ENCODE results near the gene TNNI3K. TPM values are rescaled to one million over a fixed set of nuclear protein-coding genes. Genes with fewer than 3 reads are reported as not detected.

The TNNI3K gene
- total and polyA plus RNA-seq, 10 of the 15 experiments (the other 5 are each of a cell fraction or from before 2014, with no cell fraction given): 0.14 to 1.6 (median 0.44) TPM; not detected in 4

DNA sequence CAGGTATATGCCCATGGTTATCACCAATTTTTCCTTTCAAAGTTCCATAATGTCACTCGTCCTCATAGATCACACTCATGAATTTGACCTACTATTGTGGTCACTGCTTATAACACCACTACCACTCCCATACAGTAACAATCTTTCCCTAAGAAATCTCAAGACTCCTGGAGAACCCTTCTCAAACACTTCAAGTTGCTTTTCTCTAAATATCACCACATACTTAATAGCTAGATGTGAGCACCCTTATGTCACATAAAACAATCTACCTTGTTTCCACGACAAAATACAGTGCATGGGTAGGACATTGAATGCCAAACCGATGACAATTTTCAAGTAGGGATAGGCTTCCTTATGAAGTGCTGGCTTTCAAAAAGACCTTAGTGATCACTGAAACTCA is 172.7 kb downstream of the TNNI3K start:
- no peaks in the 10 kb centered on the region for H3K9me3 ChIP-seq (replicated peaks; ENCODE audit: control insufficient read depth, insufficient read depth, low read length)
- H3K27ac ChIP-seq (ENCODE audit: control insufficient read depth, insufficient read depth): no peak overlapping the region
- no TSS peak for BruUV-seq (replicated peaks)
- ATAC-seq (no peak), FAIRE-seq (no peak), DNase-seq (ENCODE audit: low read depth, low spot score) (no peak)
- ChIA-PET CTCF (no interaction called here), POLR2A (no interaction called here), SMC1A (ENCODE audit: uncharacterized antibody, unreplicated experiment) (interaction anchor here (0.7 kb wide), 1 partner anchor 18 kb away, joined by 3 read pairs; no protein-coding TSS in a partner anchor), RAD21 (ENCODE audit: unreplicated experiment) (no interaction called here)
- no peaks in the 10 kb centered on the region for H3K79me2 ChIP-seq (ENCODE audit: control insufficient read depth, insufficient read depth, low read length)
- H3K27me3 ChIP-seq (replicated peaks in 1 of 2; ENCODE audit: control insufficient read depth in 2 of 2, insufficient read depth in 2 of 2, low read length in 1 of 2): no peaks in the 10 kb centered on the region
- H3K36me3 ChIP-seq (ENCODE audit: control insufficient read depth in 2 of 2, insufficient read depth in 2 of 2, low read length in 1 of 2): no peaks in the 10 kb centered on the region
- no peaks in the 10 kb centered on the region for H3K4me1 ChIP-seq (ENCODE audit: control insufficient read depth, insufficient read depth, low read length)
- no peak overlapping the region for H3K4me2 ChIP-seq (ENCODE audit: control insufficient read depth, insufficient read depth)
- in situ Hi-C loops (cut with MboI): no loop called here
- WGBS (ENCODE audit: insufficient coverage, insufficient replicate concordance, low lambda C conversion rate, missing lambda C conversion rate): 16% methylated on average over 3 of the region's 3 CpGs
- no peak overlapping the region for H3K9ac ChIP-seq (ENCODE audit: control insufficient read depth, insufficient read depth, low read length)
- intact Hi-C loops (cut with micrococcal nuclease; ENCODE audit: unreplicated experiment): no loop called here
- H3K4me3 ChIP-seq: no peak overlapping the region
- H4K20me1 ChIP-seq (ENCODE audit: control insufficient read depth, insufficient read depth): no peaks in the 10 kb centered on the region
- no peak overlapping the region for H2AFZ ChIP-seq (ENCODE audit: control insufficient read depth, low read depth, low read length)
- TF ChIP-seq PML (IDR thresholded peaks at IDR 0.05; ENCODE audit: low read length) (no peak), RUNX3 (IDR thresholded peaks at IDR 0.05; ENCODE audit: low read length) (no peak), SP1 (IDR thresholded peaks at IDR 0.05; ENCODE audit: low read depth, low read length) (no peak), RAD51 (IDR thresholded peaks at IDR 0.05) (no peak), CBX3 (IDR thresholded peaks at IDR 0.05; ENCODE audit: borderline replicate concordance, low read depth) (no peak), WRNIP1 (IDR thresholded peaks at IDR 0.05; ENCODE audit: borderline replicate concordance, low read depth, low read length) (no peak), NFYB (IDR thresholded peaks at IDR 0.05; ENCODE audit: insufficient read depth, low read depth, low read length) (no peak), KDM1A (IDR thresholded peaks at IDR 0.05; ENCODE audit: borderline replicate concordance) (no peak)
- TF ChIP-seq, protein P1, sequence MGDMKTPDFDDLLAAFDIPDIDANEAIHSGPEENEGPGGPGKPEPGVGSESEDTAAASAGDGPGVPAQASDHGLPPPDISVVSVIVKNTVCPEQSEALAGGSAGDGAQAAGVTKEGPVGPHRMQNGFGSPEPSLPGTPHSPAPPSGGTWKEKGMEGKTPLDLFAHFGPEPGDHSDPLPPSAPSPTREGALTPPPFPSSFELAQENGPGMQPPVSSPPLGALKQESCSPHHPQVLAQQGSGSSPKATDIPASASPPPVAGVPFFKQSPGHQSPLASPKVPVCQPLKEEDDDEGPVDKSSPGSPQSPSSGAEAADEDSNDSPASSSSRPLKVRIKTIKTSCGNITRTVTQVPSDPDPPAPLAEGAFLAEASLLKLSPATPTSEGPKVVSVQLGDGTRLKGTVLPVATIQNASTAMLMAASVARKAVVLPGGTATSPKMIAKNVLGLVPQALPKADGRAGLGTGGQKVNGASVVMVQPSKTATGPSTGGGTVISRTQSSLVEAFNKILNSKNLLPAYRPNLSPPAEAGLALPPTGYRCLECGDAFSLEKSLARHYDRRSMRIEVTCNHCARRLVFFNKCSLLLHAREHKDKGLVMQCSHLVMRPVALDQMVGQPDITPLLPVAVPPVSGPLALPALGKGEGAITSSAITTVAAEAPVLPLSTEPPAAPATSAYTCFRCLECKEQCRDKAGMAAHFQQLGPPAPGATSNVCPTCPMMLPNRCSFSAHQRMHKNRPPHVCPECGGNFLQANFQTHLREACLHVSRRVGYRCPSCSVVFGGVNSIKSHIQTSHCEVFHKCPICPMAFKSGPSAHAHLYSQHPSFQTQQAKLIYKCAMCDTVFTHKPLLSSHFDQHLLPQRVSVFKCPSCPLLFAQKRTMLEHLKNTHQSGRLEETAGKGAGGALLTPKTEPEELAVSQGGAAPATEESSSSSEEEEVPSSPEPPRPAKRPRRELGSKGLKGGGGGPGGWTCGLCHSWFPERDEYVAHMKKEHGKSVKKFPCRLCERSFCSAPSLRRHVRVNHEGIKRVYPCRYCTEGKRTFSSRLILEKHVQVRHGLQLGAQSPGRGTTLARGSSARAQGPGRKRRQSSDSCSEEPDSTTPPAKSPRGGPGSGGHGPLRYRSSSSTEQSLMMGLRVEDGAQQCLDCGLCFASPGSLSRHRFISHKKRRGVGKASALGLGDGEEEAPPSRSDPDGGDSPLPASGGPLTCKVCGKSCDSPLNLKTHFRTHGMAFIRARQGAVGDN (IDR thresholded peaks at IDR 0.05): no peak
- TF ChIP-seq, protein P2, sequence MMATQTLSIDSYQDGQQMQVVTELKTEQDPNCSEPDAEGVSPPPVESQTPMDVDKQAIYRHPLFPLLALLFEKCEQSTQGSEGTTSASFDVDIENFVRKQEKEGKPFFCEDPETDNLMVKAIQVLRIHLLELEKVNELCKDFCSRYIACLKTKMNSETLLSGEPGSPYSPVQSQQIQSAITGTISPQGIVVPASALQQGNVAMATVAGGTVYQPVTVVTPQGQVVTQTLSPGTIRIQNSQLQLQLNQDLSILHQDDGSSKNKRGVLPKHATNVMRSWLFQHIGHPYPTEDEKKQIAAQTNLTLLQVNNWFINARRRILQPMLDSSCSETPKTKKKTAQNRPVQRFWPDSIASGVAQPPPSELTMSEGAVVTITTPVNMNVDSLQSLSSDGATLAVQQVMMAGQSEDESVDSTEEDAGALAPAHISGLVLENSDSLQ (IDR thresholded peaks at IDR 0.05): no peak
- TF ChIP-seq, protein P3, sequence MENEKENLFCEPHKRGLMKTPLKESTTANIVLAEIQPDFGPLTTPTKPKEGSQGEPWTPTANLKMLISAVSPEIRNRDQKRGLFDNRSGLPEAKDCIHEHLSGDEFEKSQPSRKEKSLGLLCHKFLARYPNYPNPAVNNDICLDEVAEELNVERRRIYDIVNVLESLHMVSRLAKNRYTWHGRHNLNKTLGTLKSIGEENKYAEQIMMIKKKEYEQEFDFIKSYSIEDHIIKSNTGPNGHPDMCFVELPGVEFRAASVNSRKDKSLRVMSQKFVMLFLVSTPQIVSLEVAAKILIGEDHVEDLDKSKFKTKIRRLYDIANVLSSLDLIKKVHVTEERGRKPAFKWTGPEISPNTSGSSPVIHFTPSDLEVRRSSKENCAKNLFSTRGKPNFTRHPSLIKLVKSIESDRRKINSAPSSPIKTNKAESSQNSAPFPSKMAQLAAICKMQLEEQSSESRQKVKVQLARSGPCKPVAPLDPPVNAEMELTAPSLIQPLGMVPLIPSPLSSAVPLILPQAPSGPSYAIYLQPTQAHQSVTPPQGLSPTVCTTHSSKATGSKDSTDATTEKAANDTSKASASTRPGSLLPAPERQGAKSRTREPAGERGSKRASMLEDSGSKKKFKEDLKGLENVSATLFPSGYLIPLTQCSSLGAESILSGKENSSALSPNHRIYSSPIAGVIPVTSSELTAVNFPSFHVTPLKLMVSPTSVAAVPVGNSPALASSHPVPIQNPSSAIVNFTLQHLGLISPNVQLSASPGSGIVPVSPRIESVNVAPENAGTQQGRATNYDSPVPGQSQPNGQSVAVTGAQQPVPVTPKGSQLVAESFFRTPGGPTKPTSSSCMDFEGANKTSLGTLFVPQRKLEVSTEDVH (IDR thresholded peaks at IDR 0.05; ENCODE audit: low read depth, partially characterized antibody): no peak
- TF ChIP-seq, protein P4, sequence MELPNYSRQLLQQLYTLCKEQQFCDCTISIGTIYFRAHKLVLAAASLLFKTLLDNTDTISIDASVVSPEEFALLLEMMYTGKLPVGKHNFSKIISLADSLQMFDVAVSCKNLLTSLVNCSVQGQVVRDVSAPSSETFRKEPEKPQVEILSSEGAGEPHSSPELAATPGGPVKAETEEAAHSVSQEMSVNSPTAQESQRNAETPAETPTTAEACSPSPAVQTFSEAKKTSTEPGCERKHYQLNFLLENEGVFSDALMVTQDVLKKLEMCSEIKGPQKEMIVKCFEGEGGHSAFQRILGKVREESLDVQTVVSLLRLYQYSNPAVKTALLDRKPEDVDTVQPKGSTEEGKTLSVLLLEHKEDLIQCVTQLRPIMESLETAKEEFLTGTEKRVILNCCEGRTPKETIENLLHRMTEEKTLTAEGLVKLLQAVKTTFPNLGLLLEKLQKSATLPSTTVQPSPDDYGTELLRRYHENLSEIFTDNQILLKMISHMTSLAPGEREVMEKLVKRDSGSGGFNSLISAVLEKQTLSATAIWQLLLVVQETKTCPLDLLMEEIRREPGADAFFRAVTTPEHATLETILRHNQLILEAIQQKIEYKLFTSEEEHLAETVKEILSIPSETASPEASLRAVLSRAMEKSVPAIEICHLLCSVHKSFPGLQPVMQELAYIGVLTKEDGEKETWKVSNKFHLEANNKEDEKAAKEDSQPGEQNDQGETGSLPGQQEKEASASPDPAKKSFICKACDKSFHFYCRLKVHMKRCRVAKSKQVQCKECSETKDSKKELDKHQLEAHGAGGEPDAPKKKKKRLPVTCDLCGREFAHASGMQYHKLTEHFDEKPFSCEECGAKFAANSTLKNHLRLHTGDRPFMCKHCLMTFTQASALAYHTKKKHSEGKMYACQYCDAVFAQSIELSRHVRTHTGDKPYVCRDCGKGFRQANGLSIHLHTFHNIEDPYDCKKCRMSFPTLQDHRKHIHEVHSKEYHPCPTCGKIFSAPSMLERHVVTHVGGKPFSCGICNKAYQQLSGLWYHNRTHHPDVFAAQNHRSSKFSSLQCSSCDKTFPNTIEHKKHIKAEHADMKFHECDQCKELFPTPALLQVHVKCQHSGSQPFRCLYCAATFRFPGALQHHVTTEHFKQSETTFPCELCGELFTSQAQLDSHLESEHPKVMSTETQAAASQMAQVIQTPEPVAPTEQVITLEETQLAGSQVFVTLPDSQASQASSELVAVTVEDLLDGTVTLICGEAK (IDR thresholded peaks at IDR 0.05; ENCODE audit: borderline replicate concordance): no peak

Measured in GM12878 (cell line).